ENCODE results near the gene WRAP73.

The WRAP73 gene

GRCh38 chr1:3696689-3697088, 46.8 kb upstream of the WRAP73 start:
- Histone ChIP-seq H3K18ac (ENCODE audit: low read length) (no peak overlapping the region), H3K4me1 (ENCODE audit: control insufficient read depth, low read depth, low read length) (no peaks in the 10 kb centered on the region), H3K79me2 (ENCODE audit: control insufficient read depth, insufficient read depth, low read length) (no peaks in the 10 kb centered on the region)

GRCh38 chr1:3695326-3696217, 45.7 kb upstream of the WRAP73 start:
- Histone ChIP-seq H2AK5ac (ENCODE audit: low read length) (no peak overlapping the region), H3K18ac (ENCODE audit: low read length) (no peak overlapping the region), H3K9ac (ENCODE audit: low read length) (no peak overlapping the region), H3K27me3 (ENCODE audit: insufficient read depth, low read length, poor library complexity) (no peaks in the 10 kb centered on the region), H2BK120ac (ENCODE audit: low read depth, low read length) (no peak overlapping the region), H3K4ac (ENCODE audit: low read depth, low read length) (no peak overlapping the region), H3K4me2 (ENCODE audit: low read length) (no peak overlapping the region), H2BK5ac (ENCODE audit: low read length) (no peak overlapping the region), H3K23ac (ENCODE audit: low read length) (no peak overlapping the region), H3K4me1 (ENCODE audit: control insufficient read depth, low read depth, low read length) (no peaks in the 10 kb centered on the region), H2BK15ac (replicated peaks; ENCODE audit: low read depth) (no peak overlapping the region), H3K4me3 (ENCODE audit: low read length) (no peak overlapping the region), H3K36me3 (ENCODE audit: control insufficient read depth, insufficient read depth, low read length) (no peaks in the 10 kb centered on the region), H3K79me2 (ENCODE audit: control insufficient read depth, insufficient read depth, low read length) (no peaks in the 10 kb centered on the region), H3K56ac (ENCODE audit: low read length) (no peak overlapping the region), H4K8ac (ENCODE audit: low read depth, low read length) (no peak overlapping the region), H4K5ac (ENCODE audit: low read length) (no peak overlapping the region), H3K27ac (ENCODE audit: low read depth, low read length) (no peak overlapping the region), H3K79me1 (ENCODE audit: low read length) (no peaks in the 10 kb centered on the region)
- no CpG with 5 or more reads among the region's 33 CpGs for WGBS (ENCODE audit: extremely low coverage, insufficient coverage, low lambda C conversion rate)
- DNase-seq = peak; percentile 60

More at GRCh38 chr1:3696689-3697088, 46.8 kb upstream of the WRAP73 start:
- Histone ChIP-seq H3K23ac (ENCODE audit: low read length) (no peak overlapping the region), H3K36me3 (ENCODE audit: control insufficient read depth, insufficient read depth, low read length) (no peaks in the 10 kb centered on the region), H3K4me2 (ENCODE audit: low read length) (no peak overlapping the region), H3K4ac (ENCODE audit: low read depth, low read length) (no peak overlapping the region), H3K79me1 (ENCODE audit: low read length) (no peaks in the 10 kb centered on the region), H2BK5ac (ENCODE audit: low read length) (no peak overlapping the region), H2BK15ac (replicated peaks; ENCODE audit: low read depth) (no peak overlapping the region), H4K5ac (ENCODE audit: low read length) (no peak overlapping the region), H2BK120ac (ENCODE audit: low read depth, low read length) (no peak overlapping the region), H3K56ac (ENCODE audit: low read length) (no peak overlapping the region), H4K8ac (ENCODE audit: low read depth, low read length) (no peak overlapping the region), H3K27me3 (ENCODE audit: insufficient read depth, low read length, poor library complexity) (no peaks in the 10 kb centered on the region), H2AK5ac (ENCODE audit: low read length) (no peak overlapping the region), H3K9ac (ENCODE audit: low read length) (no peak overlapping the region), H3K27ac (ENCODE audit: low read depth, low read length) (no peak overlapping the region), H3K4me3 (ENCODE audit: low read length) (no peak overlapping the region)
- WGBS (ENCODE audit: extremely low coverage, insufficient coverage, low lambda C conversion rate) = no CpG with 5 or more reads among the region's 9 CpGs
- no peak for DNase-seq

DNA sequence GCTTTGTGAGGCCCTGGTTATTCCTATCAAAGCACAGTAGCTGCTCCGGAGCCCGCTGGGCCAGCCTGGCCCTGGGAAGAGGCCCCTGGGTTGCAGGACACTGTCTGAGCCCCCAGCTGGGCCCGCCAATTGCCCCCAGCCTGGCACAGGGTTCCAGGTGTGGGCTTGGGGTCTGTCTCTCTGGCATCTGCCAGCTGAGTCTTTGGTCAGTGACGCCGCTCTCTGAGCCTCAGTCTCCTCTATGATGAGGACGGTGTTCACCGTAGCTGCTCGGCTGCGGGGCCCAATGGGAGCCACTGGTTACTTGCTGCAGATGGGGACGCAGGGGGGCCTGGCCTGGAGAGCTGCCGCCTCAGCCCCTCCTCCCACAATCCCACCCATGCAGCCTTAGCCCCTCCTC, 43.4 kb upstream of the WRAP73 start:
- H4K5ac ChIP-seq (ENCODE audit: low read length) = no peak overlapping the region
- H4K8ac ChIP-seq (ENCODE audit: low read depth, low read length) = no peak overlapping the region
- H3K36me3 ChIP-seq (ENCODE audit: control insufficient read depth, insufficient read depth, low read length) = no peaks in the 10 kb centered on the region
- H3K18ac ChIP-seq (ENCODE audit: low read length) = no peak overlapping the region
- H2AK5ac ChIP-seq (ENCODE audit: low read length) = no peak overlapping the region
- WGBS (ENCODE audit: extremely low coverage, insufficient coverage, low lambda C conversion rate) = no CpG with 5 or more reads among the region's 11 CpGs
- H3K4me3 ChIP-seq (ENCODE audit: low read length) = no peak overlapping the region
- no peak overlapping the region for H2BK15ac ChIP-seq (replicated peaks; ENCODE audit: low read depth)
- H3K56ac ChIP-seq (ENCODE audit: low read length) = no peak overlapping the region
- no peaks in the 10 kb centered on the region for H3K79me2 ChIP-seq (ENCODE audit: control insufficient read depth, insufficient read depth, low read length)
- H3K4ac ChIP-seq (ENCODE audit: low read depth, low read length) = no peak overlapping the region
- no peaks in the 10 kb centered on the region for H3K27me3 ChIP-seq (ENCODE audit: insufficient read depth, low read length, poor library complexity)
- H3K4me1 ChIP-seq (ENCODE audit: control insufficient read depth, low read depth, low read length) = no peaks in the 10 kb centered on the region
- H3K23ac ChIP-seq (ENCODE audit: low read length) = no peak overlapping the region
- no peak overlapping the region for H3K9ac ChIP-seq (ENCODE audit: low read length)
- no peak overlapping the region for H2BK5ac ChIP-seq (ENCODE audit: low read length)
- DNase-seq = no peak
- no peak overlapping the region for H3K27ac ChIP-seq (ENCODE audit: low read depth, low read length)
- no peak overlapping the region for H2BK120ac ChIP-seq (ENCODE audit: low read depth, low read length)
- H3K79me1 ChIP-seq (ENCODE audit: low read length) = no peaks in the 10 kb centered on the region
- H3K4me2 ChIP-seq (ENCODE audit: low read length) = no peak overlapping the region

GRCh38 chr1:3692598-3692997, 42.7 kb upstream of the WRAP73 start:
- H3K27ac ChIP-seq (ENCODE audit: low read depth, low read length) = no peak overlapping the region
- peaks cover 2% of the 10 kb centered on the region for H3K4me1 ChIP-seq (ENCODE audit: control insufficient read depth, low read depth, low read length)
- H4K8ac ChIP-seq (ENCODE audit: low read depth, low read length) = no peak overlapping the region
- H3K27me3 ChIP-seq (ENCODE audit: insufficient read depth, low read length, poor library complexity) = no peaks in the 10 kb centered on the region
- H3K23ac ChIP-seq (ENCODE audit: low read length) = no peak overlapping the region
- H3K4me2 ChIP-seq (ENCODE audit: low read length) = no peak overlapping the region
- no peak overlapping the region for H4K5ac ChIP-seq (ENCODE audit: low read length)
- no peak for DNase-seq
- no peak overlapping the region for H2BK5ac ChIP-seq (ENCODE audit: low read length)
- WGBS (ENCODE audit: extremely low coverage, insufficient coverage, low lambda C conversion rate) = no CpG with 5 or more reads among the region's 13 CpGs
- no peak overlapping the region for H3K18ac ChIP-seq (ENCODE audit: low read length)
- H2BK120ac ChIP-seq (ENCODE audit: low read depth, low read length) = no peak overlapping the region
- H3K4ac ChIP-seq (ENCODE audit: low read depth, low read length) = no peak overlapping the region
- H3K79me2 ChIP-seq (ENCODE audit: control insufficient read depth, insufficient read depth, low read length) = no peaks in the 10 kb centered on the region
- no peak overlapping the region for H3K4me3 ChIP-seq (ENCODE audit: low read length)
- no peak overlapping the region for H3K56ac ChIP-seq (ENCODE audit: low read length)
- no peak overlapping the region for H2AK5ac ChIP-seq (ENCODE audit: low read length)
- H2BK15ac ChIP-seq (replicated peaks; ENCODE audit: low read depth) = no peak overlapping the region
- no peaks in the 10 kb centered on the region for H3K36me3 ChIP-seq (ENCODE audit: control insufficient read depth, insufficient read depth, low read length)
- H3K9ac ChIP-seq (ENCODE audit: low read length) = no peak overlapping the region
- H3K79me1 ChIP-seq (ENCODE audit: low read length) = no peaks in the 10 kb centered on the region

- Histone ChIP-seq H2BK15ac (replicated peaks; ENCODE audit: low read depth) (no peak overlapping the region), H4K5ac (ENCODE audit: low read length) (no peak overlapping the region), H3K36me3 (ENCODE audit: control insufficient read depth, insufficient read depth, low read length) (no peaks in the 10 kb centered on the region), H3K56ac (ENCODE audit: low read length) (no peak overlapping the region), H2BK120ac (ENCODE audit: low read depth, low read length) (no peak overlapping the region), H2AK5ac (ENCODE audit: low read length) (no peak overlapping the region), H3K4me3 (ENCODE audit: low read length) (no peak overlapping the region), H3K9ac (ENCODE audit: low read length) (no peak overlapping the region), H3K27ac (ENCODE audit: low read depth, low read length) (no peak overlapping the region), H3K4ac (ENCODE audit: low read depth, low read length) (no peak overlapping the region), H3K23ac (ENCODE audit: low read length) (no peak overlapping the region), H4K8ac (ENCODE audit: low read depth, low read length) (no peak overlapping the region), H3K4me2 (ENCODE audit: low read length) (no peak overlapping the region), H3K4me1 (ENCODE audit: control insufficient read depth, low read depth, low read length) (peaks cover 2% of the 10 kb centered on the region), H3K27me3 (ENCODE audit: insufficient read depth, low read length, poor library complexity) (no peaks in the 10 kb centered on the region), H2BK5ac (ENCODE audit: low read length) (no peak overlapping the region), H3K79me1 (ENCODE audit: low read length) (no peaks in the 10 kb centered on the region), H3K18ac (ENCODE audit: low read length) (no peak overlapping the region), H3K79me2 (ENCODE audit: control insufficient read depth, insufficient read depth, low read length) (no peaks in the 10 kb centered on the region)
- WGBS (ENCODE audit: extremely low coverage, insufficient coverage, low lambda C conversion rate) = no CpG with 5 or more reads among the region's 24 CpGs
- no peak for DNase-seq
These were observed 41.7 kb upstream of the WRAP73 start for GRCh38 chr1:3691421-3692204.

Measured in mesendoderm (in vitro differentiated cells).